ENCODE results near the gene TWNK. TPM values are rescaled to one million over a fixed set of nuclear protein-coding genes. Genes with fewer than 3 reads are reported as not detected.

TWNK gene
- total and polyA plus RNA-seq, 9 of the 15 experiments (the other 6 are each of a cell fraction or from before 2014, with no cell fraction given): 11.6 to 34.7 (median 17.4) TPM

- TF ChIP-seq CHD7 (IDR thresholded peaks at IDR 0.05; ENCODE audit: low read depth, low read length): no peak
Observed at GRCh38 chr10:100978901-100979195, 8.5 kb upstream of the TWNK start (continued).

All from K562 (cell line).